Duodenal mucosa (tissue), 2 donors: ENCODE results near the gene MIF.

Experiments
- H3K27ac ChIP-seq: one replicate; pipeline ENCODE4 v1.7.0; 2013; ENCODE audit warnings: low read depth, low read length
- H3K27me3 ChIP-seq, 2 donors: one replicate each; pipeline ENCODE4 v1.7.0; 2013; ENCODE audit warnings: low read length in 2 of 2, control low read depth in 1 of 2; ENCODE audit not compliant: insufficient read depth in 2 of 2, control insufficient read depth in 1 of 2
- H3K36me3 ChIP-seq, 2 donors: one replicate each; pipeline ENCODE4 v1.7.0; 2013; ENCODE audit warnings: low read length in 2 of 2, control low read depth in 1 of 2; ENCODE audit not compliant: insufficient read depth in 2 of 2, control insufficient read depth in 1 of 2
- H3K4me1 ChIP-seq, 2 donors: one replicate each; pipeline ENCODE4 v1.7.0; 2013; ENCODE audit warnings: low read length in 2 of 2, control low read depth in 1 of 2; ENCODE audit not compliant: insufficient read depth in 2 of 2, control insufficient read depth in 1 of 2
- H3K4me3 ChIP-seq, 2 donors: one replicate each; pipeline ENCODE4 v1.7.0; 2013; ENCODE audit warnings: low read length in 2 of 2, low read depth in 1 of 2
- H3K9ac ChIP-seq, 2 donors: one replicate each; pipeline ENCODE4 v1.7.0; 2013; ENCODE audit warnings: low read length in 2 of 2, low read depth in 1 of 2
- H3K9me3 ChIP-seq, 2 donors: one replicate each; pipeline ENCODE4 v1.7.0; 2013; ENCODE audit warnings: low read length in 2 of 2, control low read depth in 1 of 2; ENCODE audit not compliant: control insufficient read depth in 1 of 2

Gene MIF

GRCh38 chr22:23875801-23876200 lies 18.4 kb upstream of the MIF start:
- Histone ChIP-seq H3K4me1 (no peaks in the 10 kb centered on the region), H3K9ac (no peak overlapping the region), H3K36me3 (peaks cover 0 to 28% of the 10 kb centered on the region in 2 donors), H3K9me3 (no peaks in the 10 kb centered on the region), H3K27ac (no peak overlapping the region), H3K4me3 (no peak overlapping the region), H3K27me3 (no peaks in the 10 kb centered on the region)

GRCh38 chr22:23877566-23877965 lies 16.6 kb upstream of the MIF start:
- Histone ChIP-seq H3K27me3 (no peaks in the 10 kb centered on the region), H3K9me3 (no peaks in the 10 kb centered on the region), H3K4me3 (no peak overlapping the region), H3K9ac (no peak overlapping the region), H3K36me3 (peaks cover 0 to 28% of the 10 kb centered on the region in 2 donors), H3K27ac (no peak overlapping the region), H3K4me1 (no peaks in the 10 kb centered on the region)

- no peak overlapping the region for H3K4me3 ChIP-seq
- H3K9ac ChIP-seq: no peak overlapping the region
- H3K9me3 ChIP-seq: no peaks in the 10 kb centered on the region
- peaks cover 0 to 28% of the 10 kb centered on the region in 2 donors for H3K36me3 ChIP-seq
- H3K27me3 ChIP-seq: no peaks in the 10 kb centered on the region
- H3K4me1 ChIP-seq: no peaks in the 10 kb centered on the region
- H3K27ac ChIP-seq: no peak overlapping the region
Measured at GRCh38 chr22:23878219-23878618, 16.0 kb upstream of the MIF start.

GRCh38 chr22:23882370-23882769 lies 11.8 kb upstream of the MIF start:
- no peaks in the 10 kb centered on the region for H3K9me3 ChIP-seq
- no peak overlapping the region for H3K9ac ChIP-seq
- H3K36me3 ChIP-seq: peaks cover 0 to 9% of the 10 kb centered on the region in 2 donors
- no peaks in the 10 kb centered on the region for H3K4me1 ChIP-seq
- no peaks in the 10 kb centered on the region for H3K27me3 ChIP-seq
- no peak overlapping the region for H3K27ac ChIP-seq
- no peak overlapping the region for H3K4me3 ChIP-seq

- H3K9ac ChIP-seq: no peak overlapping the region
- no peak overlapping the region for H3K27ac ChIP-seq
- H3K27me3 ChIP-seq: no peaks in the 10 kb centered on the region
- no peaks in the 10 kb centered on the region for H3K4me1 ChIP-seq
- H3K4me3 ChIP-seq: no peak overlapping the region
- H3K36me3 ChIP-seq: no peaks in the 10 kb centered on the region
- H3K9me3 ChIP-seq: no peaks in the 10 kb centered on the region
Measured at GRCh38 chr22:23883658-23884057, 10.5 kb upstream of the MIF start.

- Histone ChIP-seq H3K9me3 (no peaks in the 10 kb centered on the region), H3K4me3 (no peak overlapping the region), H3K27me3 (no peaks in the 10 kb centered on the region), H3K4me1 (no peaks in the 10 kb centered on the region), H3K9ac (no peak overlapping the region), H3K36me3 (no peaks in the 10 kb centered on the region), H3K27ac (no peak overlapping the region)
Measured at GRCh38 chr22:23884140-23884539, 10.0 kb upstream of the MIF start.

GRCh38 chr22:23888615-23889401 lies 5.4 kb upstream of the MIF start:
- H3K4me1 ChIP-seq: peaks cover 7 to 9% of the 10 kb centered on the region in 2 donors
- H3K27me3 ChIP-seq: no peaks in the 10 kb centered on the region
- H3K9me3 ChIP-seq: no peaks in the 10 kb centered on the region
- H3K9ac ChIP-seq: no peak overlapping the region
- H3K4me3 ChIP-seq: no peak overlapping the region
- H3K27ac ChIP-seq: no peak overlapping the region
- no peaks in the 10 kb centered on the region for H3K36me3 ChIP-seq

GRCh38 chr22:23889620-23890019 lies 4.6 kb upstream of the MIF start:
- Histone ChIP-seq H3K27ac (no peak overlapping the region), H3K27me3 (no peaks in the 10 kb centered on the region), H3K36me3 (no peaks in the 10 kb centered on the region), H3K4me3 (no peak overlapping the region), H3K4me1 (peaks cover 7 to 10% of the 10 kb centered on the region in 2 donors), H3K9me3 (no peaks in the 10 kb centered on the region), H3K9ac (no peak overlapping the region)

GRCh38 chr22:23891726-23892125 lies 2.5 kb upstream of the MIF start:
- Histone ChIP-seq H3K4me3 (no peak overlapping the region), H3K9me3 (no peaks in the 10 kb centered on the region), H3K4me1 (peaks cover 16 to 21% of the 10 kb centered on the region in 2 donors), H3K27ac (no peak overlapping the region), H3K27me3 (no peaks in the 10 kb centered on the region), H3K9ac (no peak overlapping the region), H3K36me3 (peaks cover 0 to 11% of the 10 kb centered on the region in 2 donors)

- H3K36me3 ChIP-seq: peaks cover 0 to 15% of the 10 kb centered on the region in 2 donors
- H3K4me1 ChIP-seq: peaks cover 16 to 21% of the 10 kb centered on the region in 2 donors
- no peaks in the 10 kb centered on the region for H3K9me3 ChIP-seq
- no peaks in the 10 kb centered on the region for H3K27me3 ChIP-seq
- H3K4me3 ChIP-seq: no peak overlapping the region
- no peak overlapping the region for H3K9ac ChIP-seq
- H3K27ac ChIP-seq: no peak overlapping the region
Measured at GRCh38 chr22:23892130-23892529, 2.1 kb upstream of the MIF start.
